ENCODE results near the gene HLA-F. TPM values are rescaled to one million over a fixed set of nuclear protein-coding genes. Genes with fewer than 3 reads are reported as not detected.

Gene HLA-F
- polyA plus RNA-seq, 1 donor = 5.8 TPM

GRCh38 chr6:29744131-29744530, 20.9 kb downstream of the HLA-F start:
- no peak for DNase-seq (ENCODE audit: low read depth)

- no peak for DNase-seq (ENCODE audit: low read depth)
These were observed 21.4 kb downstream of the HLA-F start for GRCh38 chr6:29744621-29745020.

GRCh38 chr6:29745386-29745785, 22.2 kb downstream of the HLA-F start:
- DNase-seq (ENCODE audit: low read depth) = no peak

GRCh38 chr6:29745855-29746449, 22.7 kb downstream of the HLA-F start:
- DNase-seq (ENCODE audit: low read depth) = no peak

GRCh38 chr6:29746846-29747687, 23.8 kb downstream of the HLA-F start:
- DNase-seq (ENCODE audit: low read depth) = no peak

- DNase-seq (ENCODE audit: low read depth) = no peak
These were observed 24.5 kb downstream of the HLA-F start for GRCh38 chr6:29747688-29748250.

- peak; percentile 60 for DNase-seq (ENCODE audit: low read depth)
These were observed 25.4 kb downstream of the HLA-F start for GRCh38 chr6:29748391-29749307.

- DNase-seq (ENCODE audit: low read depth) = no peak
These were observed 26.1 kb downstream of the HLA-F start for GRCh38 chr6:29749308-29749662.

- DNase-seq (ENCODE audit: low read depth) = no peak
These were observed 26.4 kb downstream of the HLA-F start for GRCh38 chr6:29749668-29750067.

- no peak for DNase-seq (ENCODE audit: low read depth)
These were observed 27.5 kb downstream of the HLA-F start for GRCh38 chr6:29750709-29751108.

- no peak for DNase-seq (ENCODE audit: low read depth)
These were observed 28.2 kb downstream of the HLA-F start for GRCh38 chr6:29751480-29751879.

GRCh38 chr6:29752451-29753308, 29.4 kb downstream of the HLA-F start:
- DNase-seq (ENCODE audit: low read depth) = peak; percentile 72

GRCh38 chr6:29753309-29753644, 30.0 kb downstream of the HLA-F start:
- DNase-seq (ENCODE audit: low read depth) = no peak

- DNase-seq (ENCODE audit: low read depth) = no peak
These were observed 32.1 kb downstream of the HLA-F start for GRCh38 chr6:29755295-29755871.

GRCh38 chr6:29757282-29757681, 34.0 kb downstream of the HLA-F start:
- no peak for DNase-seq (ENCODE audit: low read depth)

- no peak for DNase-seq (ENCODE audit: low read depth)
These were observed 34.6 kb downstream of the HLA-F start for GRCh38 chr6:29757701-29758293.

- no peak for DNase-seq (ENCODE audit: low read depth)
These were observed 35.5 kb downstream of the HLA-F start for GRCh38 chr6:29758761-29759160.

- DNase-seq (ENCODE audit: low read depth) = no peak
These were observed 36.2 kb downstream of the HLA-F start for GRCh38 chr6:29759457-29759856.

GRCh38 chr6:29760328-29760727, 37.1 kb downstream of the HLA-F start:
- DNase-seq (ENCODE audit: low read depth) = no peak

- DNase-seq (ENCODE audit: low read depth) = no peak
These were observed 38.8 kb downstream of the HLA-F start for GRCh38 chr6:29762051-29762450.

All from forelimb muscle (tissue), 1 donor.